ENCODE measurements around the gene NFATC1. TPM values are rescaled to one million over a fixed set of nuclear protein-coding genes. Genes with fewer than 3 reads are reported as not detected.

NFATC1 gene
- total RNA-seq, 4 donors from 2014 or later = 5.3 to 19.1 (median 11.8) TPM

DNA sequence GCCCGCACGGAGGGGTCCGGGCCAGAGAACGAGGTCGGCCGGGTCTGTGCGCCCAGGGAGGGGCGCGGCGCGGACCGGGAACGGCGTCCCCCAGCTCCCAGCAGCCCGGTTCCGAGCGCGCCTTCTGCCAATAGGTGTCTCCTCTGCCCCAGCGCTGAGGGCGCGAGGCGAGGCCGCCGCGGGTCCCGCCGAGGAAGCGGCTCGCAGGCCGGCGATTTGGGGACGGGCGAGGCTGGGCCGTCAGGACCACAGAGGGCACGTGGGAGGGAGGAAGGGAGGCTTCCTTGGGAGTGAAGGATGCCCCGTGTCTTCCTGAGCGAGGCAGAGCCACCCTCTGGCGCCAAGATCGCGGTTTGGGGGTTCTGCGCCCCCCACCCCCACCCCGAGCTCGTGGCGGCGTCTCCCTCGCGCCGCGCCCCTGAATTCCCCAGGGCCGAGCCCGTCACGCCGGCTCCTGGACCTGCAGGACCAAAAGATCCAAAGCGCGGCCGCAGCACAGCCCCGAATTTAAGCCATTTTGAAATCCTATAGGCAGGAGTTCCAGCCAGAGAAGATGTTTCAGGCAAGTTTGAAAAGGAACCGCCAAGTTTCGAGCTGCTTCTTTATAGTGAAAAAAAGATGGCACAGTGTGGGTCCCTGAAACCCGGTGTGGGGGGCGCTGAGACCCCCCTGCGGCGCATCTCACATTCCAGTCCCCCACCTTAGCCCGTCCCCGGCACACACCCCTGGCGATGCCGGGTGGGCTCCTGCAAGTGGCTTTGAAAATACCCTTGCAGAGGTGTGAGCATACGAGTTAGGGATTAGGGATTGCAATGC, 909 bp downstream of the NFATC1 start:
- H3K27ac ChIP-seq = peak overlapping the region; percentile 80 to 85 (median 84)
- peak overlapping the region; percentile 11 to 60 (median 46) for H3K4me3 ChIP-seq
- peaks cover 22 to 60% (median 46%) of the 10 kb centered on the region in 4 donors for H3K4me1 ChIP-seq
- WGBS, 2 donors (ENCODE audit: low coverage in 1 of 2) = 14 to 49% methylated on average over 4 to 40 of the region's 68 CpGs
- intact Hi-C loops (cut with DNase I; ENCODE audit: low total_unique reads) = loop anchor here (5.0 kb wide), 1 partner anchor 111 kb away; no protein-coding TSS in a partner anchor
- H3K9me3 ChIP-seq = no peaks in the 10 kb centered on the region
- in situ Hi-C loops (cut with MboI; ENCODE audit: low pct_ligation_motif_present in 1 of 4, low pct_unique_long_range_greater_than_20kb in 1 of 4, low sequenced_read_pairs in 3 of 4) = loop anchor here in 1 of 4 donors (25.0 kb wide), 2 partner anchors 116 to 241 kb away; no protein-coding TSS in a partner anchor
- H3K27me3 ChIP-seq = peaks cover 91% of the 10 kb centered on the region
- DNase-seq = peak; percentile 54
- TF ChIP-seq POLR2AphosphoS5 (IDR thresholded peaks at IDR 0.05) = no peak
- TF ChIP-seq EP300 (IDR thresholded peaks at IDR 0.05; ENCODE audit: low read depth) = no peak
- TF ChIP-seq POLR2A (IDR thresholded peaks at IDR 0.05) = no peak
- TF ChIP-seq, protein P1, sequence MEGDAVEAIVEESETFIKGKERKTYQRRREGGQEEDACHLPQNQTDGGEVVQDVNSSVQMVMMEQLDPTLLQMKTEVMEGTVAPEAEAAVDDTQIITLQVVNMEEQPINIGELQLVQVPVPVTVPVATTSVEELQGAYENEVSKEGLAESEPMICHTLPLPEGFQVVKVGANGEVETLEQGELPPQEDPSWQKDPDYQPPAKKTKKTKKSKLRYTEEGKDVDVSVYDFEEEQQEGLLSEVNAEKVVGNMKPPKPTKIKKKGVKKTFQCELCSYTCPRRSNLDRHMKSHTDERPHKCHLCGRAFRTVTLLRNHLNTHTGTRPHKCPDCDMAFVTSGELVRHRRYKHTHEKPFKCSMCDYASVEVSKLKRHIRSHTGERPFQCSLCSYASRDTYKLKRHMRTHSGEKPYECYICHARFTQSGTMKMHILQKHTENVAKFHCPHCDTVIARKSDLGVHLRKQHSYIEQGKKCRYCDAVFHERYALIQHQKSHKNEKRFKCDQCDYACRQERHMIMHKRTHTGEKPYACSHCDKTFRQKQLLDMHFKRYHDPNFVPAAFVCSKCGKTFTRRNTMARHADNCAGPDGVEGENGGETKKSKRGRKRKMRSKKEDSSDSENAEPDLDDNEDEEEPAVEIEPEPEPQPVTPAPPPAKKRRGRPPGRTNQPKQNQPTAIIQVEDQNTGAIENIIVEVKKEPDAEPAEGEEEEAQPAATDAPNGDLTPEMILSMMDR (IDR thresholded peaks at IDR 0.05) = no peak
- H3K36me3 ChIP-seq = no peaks in the 10 kb centered on the region

GRCh38 chr18:79397247-79397829, 1.6 kb downstream of the NFATC1 start:
- Histone ChIP-seq H3K27me3 (peaks cover 92% of the 10 kb centered on the region), H3K4me1 (peaks cover 22 to 65% (median 46%) of the 10 kb centered on the region in 4 donors), H3K27ac (peak overlapping the region in 2 of 4 donors; percentile 80 to 82), H3K4me3 (peak overlapping the region in 1 of 4 donors; percentile 60), H3K36me3 (no peaks in the 10 kb centered on the region), H3K9me3 (no peaks in the 10 kb centered on the region)
- in situ Hi-C loops (cut with MboI; ENCODE audit: low pct_ligation_motif_present in 1 of 4, low pct_unique_long_range_greater_than_20kb in 1 of 4, low sequenced_read_pairs in 3 of 4) (loop anchor here in 1 of 4 donors (25.0 kb wide), 2 partner anchors 115 to 240 kb away; no protein-coding TSS in a partner anchor), intact Hi-C loops (cut with DNase I; ENCODE audit: low total_unique reads) (loop anchor here (5.0 kb wide), 1 partner anchor 110 kb away; no protein-coding TSS in a partner anchor)
- no peak for TF ChIP-seq POLR2AphosphoS5 (IDR thresholded peaks at IDR 0.05)
- DNase-seq = no peak
- 48 to 61% methylated on average over 10 to 27 of the region's 27 CpGs for WGBS, 2 donors (ENCODE audit: low coverage in 1 of 2)

GRCh38 chr18:79397830-79398761, 2.4 kb downstream of the NFATC1 start:
- 58 to 59% methylated on average over 12 to 38 of the region's 38 CpGs for WGBS, 2 donors (ENCODE audit: low coverage in 1 of 2)
- H3K27ac ChIP-seq = no peak overlapping the region
- no peak overlapping the region for H3K4me3 ChIP-seq
- in situ Hi-C loops (cut with MboI; ENCODE audit: low pct_ligation_motif_present in 1 of 4, low pct_unique_long_range_greater_than_20kb in 1 of 4, low sequenced_read_pairs in 3 of 4) = loop anchor here in 1 of 4 donors (25.0 kb wide), 2 partner anchors 114 to 239 kb away; no protein-coding TSS in a partner anchor
- peaks cover 18 to 69% (median 47%) of the 10 kb centered on the region in 4 donors for H3K4me1 ChIP-seq
- TF ChIP-seq, protein P1 (IDR thresholded peaks at IDR 0.05) = no peak
- no peak for TF ChIP-seq POLR2A (IDR thresholded peaks at IDR 0.05)
- intact Hi-C loops (cut with DNase I; ENCODE audit: low total_unique reads) = loop anchor here (5.0 kb wide), 1 partner anchor 109 kb away; no protein-coding TSS in a partner anchor
- no peak for DNase-seq
- H3K27me3 ChIP-seq = peaks cover 88% of the 10 kb centered on the region
- H3K36me3 ChIP-seq = no peaks in the 10 kb centered on the region
- no peaks in the 10 kb centered on the region for H3K9me3 ChIP-seq

DNA sequence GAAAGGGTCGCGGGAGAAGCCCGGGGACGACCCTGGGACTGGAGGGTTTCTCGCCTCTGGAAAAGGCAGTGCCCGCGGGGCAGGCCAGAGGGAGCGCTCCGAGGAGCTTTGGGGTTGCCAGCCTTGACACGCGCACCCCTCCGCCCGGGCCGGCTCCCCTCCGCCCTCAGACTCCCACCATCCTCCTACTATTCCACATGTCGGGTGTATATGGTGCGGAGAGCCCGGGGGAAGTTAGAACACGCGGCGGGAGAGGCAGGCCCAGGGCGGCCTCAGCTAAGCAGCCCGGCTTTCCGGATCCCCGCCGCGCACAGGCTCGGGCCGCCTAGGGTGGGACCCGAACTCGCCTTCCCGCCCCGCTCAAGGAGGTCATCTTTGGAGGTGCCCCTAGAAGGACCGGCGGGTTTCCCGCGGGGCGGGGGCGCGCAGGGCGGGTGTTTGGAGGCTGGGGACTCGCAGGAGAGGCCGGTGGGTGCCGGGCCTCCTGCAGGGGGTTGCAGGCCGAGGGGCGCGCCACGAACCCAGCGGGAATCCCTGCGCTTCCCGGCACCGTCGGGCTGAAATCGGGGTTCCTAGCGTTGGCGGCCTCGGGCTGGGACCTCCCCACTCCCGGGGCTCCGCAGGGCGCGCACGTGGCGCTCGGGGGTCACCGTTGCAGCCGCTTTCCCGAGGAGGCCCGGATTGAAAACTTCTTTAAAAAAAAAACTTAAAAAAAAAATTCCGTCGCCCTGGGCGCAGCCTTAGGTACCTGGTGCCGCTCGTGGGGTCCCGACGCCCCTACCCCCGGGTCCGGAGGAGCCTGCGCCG, 3.7 kb downstream of the NFATC1 start:
- DNase-seq = no peak
- no peak for TF ChIP-seq EP300 (IDR thresholded peaks at IDR 0.05; ENCODE audit: low read depth)
- TF ChIP-seq, protein P1 (IDR thresholded peaks at IDR 0.05) = no peak
- TF ChIP-seq POLR2AphosphoS5 (IDR thresholded peaks at IDR 0.05) = no peak
- no peak for TF ChIP-seq POLR2A (IDR thresholded peaks at IDR 0.05)
- Histone ChIP-seq H3K4me1 (peaks cover 13 to 60% (median 46%) of the 10 kb centered on the region in 4 donors), H3K27ac (peak overlapping the region; percentile 84 to 90 (median 88)), H3K9me3 (no peaks in the 10 kb centered on the region), H3K27me3 (peaks cover 80% of the 10 kb centered on the region), H3K36me3 (no peaks in the 10 kb centered on the region), H3K4me3 (peak overlapping the region; percentile 63 to 90 (median 74))
- 17% methylated on average over 69 of the region's 79 CpGs; no CpG with 5 or more reads in 1 of the 2 donors for WGBS, 2 donors (ENCODE audit: low coverage in 1 of 2)
- intact Hi-C loops (cut with DNase I; ENCODE audit: low total_unique reads) = loop anchor here (5.0 kb wide), 1 partner anchor 108 kb away; no protein-coding TSS in a partner anchor
- in situ Hi-C loops (cut with MboI; ENCODE audit: low pct_ligation_motif_present in 1 of 4, low pct_unique_long_range_greater_than_20kb in 1 of 4, low sequenced_read_pairs in 3 of 4) = loop anchor here in 1 of 4 donors (25.0 kb wide), 2 partner anchors 113 to 238 kb away; no protein-coding TSS in a partner anchor

Measured in transverse colon (tissue), 4 donors.